Sigmoid colon (tissue), 3 donors: ENCODE data around the gene ATP1A1.

Source experiments
- POLR2A ChIP-seq, 2 donors: fragments of 450-650 bp; IDR thresholded peaks; one replicate each; pipeline ENCODE4 v1.6.1; 2016; ENCODE audit warnings: antibody characterized with exemption in 2 of 2, mild to moderate bottlenecking in 2 of 2, moderate library complexity in 2 of 2
- TF ChIP-seq, protein P1 (sequence below), 4 experiments: fragments of 450-650 bp in 3 of 4; fragments of 200-600 bp in 1 of 4; IDR thresholded peaks; one replicate each; pipeline ENCODE4 v1.5.1; 2016 to 2019; ENCODE audit warnings: antibody characterized with exemption in 4 of 4, mild to moderate bottlenecking in 3 of 4, moderate library complexity in 2 of 4

DNA sequence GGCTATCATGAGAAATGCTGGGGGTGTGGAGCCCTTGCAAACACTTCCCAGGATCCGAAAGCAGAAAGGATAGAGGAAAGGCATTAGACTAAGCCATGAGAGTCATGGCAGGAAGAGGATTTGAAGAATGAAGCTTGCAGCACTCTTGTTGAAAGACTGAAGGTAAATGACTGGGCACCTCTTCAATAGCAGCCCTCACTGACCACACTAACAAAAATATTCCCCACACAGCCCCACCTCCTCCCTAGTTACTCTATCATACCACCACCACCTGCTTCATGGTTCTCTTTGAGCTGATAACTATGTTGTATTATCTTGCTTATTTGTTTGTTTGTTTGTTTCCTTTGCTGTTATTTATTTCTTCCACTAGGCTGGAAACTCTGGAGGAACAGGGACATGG, 13.2 kb upstream of the ATP1A1 start:
- TF ChIP-seq, protein P1, sequence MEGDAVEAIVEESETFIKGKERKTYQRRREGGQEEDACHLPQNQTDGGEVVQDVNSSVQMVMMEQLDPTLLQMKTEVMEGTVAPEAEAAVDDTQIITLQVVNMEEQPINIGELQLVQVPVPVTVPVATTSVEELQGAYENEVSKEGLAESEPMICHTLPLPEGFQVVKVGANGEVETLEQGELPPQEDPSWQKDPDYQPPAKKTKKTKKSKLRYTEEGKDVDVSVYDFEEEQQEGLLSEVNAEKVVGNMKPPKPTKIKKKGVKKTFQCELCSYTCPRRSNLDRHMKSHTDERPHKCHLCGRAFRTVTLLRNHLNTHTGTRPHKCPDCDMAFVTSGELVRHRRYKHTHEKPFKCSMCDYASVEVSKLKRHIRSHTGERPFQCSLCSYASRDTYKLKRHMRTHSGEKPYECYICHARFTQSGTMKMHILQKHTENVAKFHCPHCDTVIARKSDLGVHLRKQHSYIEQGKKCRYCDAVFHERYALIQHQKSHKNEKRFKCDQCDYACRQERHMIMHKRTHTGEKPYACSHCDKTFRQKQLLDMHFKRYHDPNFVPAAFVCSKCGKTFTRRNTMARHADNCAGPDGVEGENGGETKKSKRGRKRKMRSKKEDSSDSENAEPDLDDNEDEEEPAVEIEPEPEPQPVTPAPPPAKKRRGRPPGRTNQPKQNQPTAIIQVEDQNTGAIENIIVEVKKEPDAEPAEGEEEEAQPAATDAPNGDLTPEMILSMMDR (IDR thresholded peaks at IDR 0.05), result no peak
- no peak for TF ChIP-seq POLR2A (IDR thresholded peaks at IDR 0.05)
